Astrocyte of the spinal cord (primary cell): ENCODE data around the gene IL10.

Experiments
- DNase-seq: peaks from one replicate; pipeline ENCODE4 v3.0.0; 2011; ENCODE audit warnings: low read depth, low spot score
- H3K4me3 ChIP-seq: 2 replicates; pipeline ENCODE4 v1.5.1; 2011; ENCODE audit warnings: low read depth, mild to moderate bottlenecking, low read length, moderate library complexity
- CTCF ChIP-seq: IDR thresholded peaks from 2 replicates; pipeline ENCODE4 v1.5.1; 2012; ENCODE audit warnings: low read depth, mild to moderate bottlenecking, low read length, inconsistent platforms
- in situ Hi-C: cut with HindIII; loops from 2 replicates; pipeline ENCODE4 v1.10.0; 2017; ENCODE audit warnings: low sequenced_read_pairs

The IL10 gene

GRCh38 chr1:206754011-206754410, 18.3 kb downstream of the IL10 start:
- no peak for DNase-seq
- TF ChIP-seq CTCF = no peak
- H3K4me3 ChIP-seq = no peak overlapping the region
- in situ Hi-C loops = no loop called here

GRCh38 chr1:206753141-206753540, 19.2 kb downstream of the IL10 start:
- H3K4me3 ChIP-seq = no peak overlapping the region
- peak; percentile 33 for DNase-seq
- in situ Hi-C loops = no loop called here
- TF ChIP-seq CTCF = no peak

GRCh38 chr1:206752481-206752880, 19.8 kb downstream of the IL10 start:
- in situ Hi-C loops = no loop called here
- TF ChIP-seq CTCF = no peak
- no peak for DNase-seq
- H3K4me3 ChIP-seq = no peak overlapping the region

GRCh38 chr1:206751891-206752290, 20.4 kb downstream of the IL10 start:
- DNase-seq = no peak
- H3K4me3 ChIP-seq = no peak overlapping the region
- in situ Hi-C loops = no loop called here
- no peak for TF ChIP-seq CTCF

GRCh38 chr1:206748348-206749030, 23.8 kb downstream of the IL10 start:
- TF ChIP-seq CTCF = no peak

GRCh38 chr1:206745301-206745700, 27.0 kb downstream of the IL10 start:
- in situ Hi-C loops = loop anchor here (25.0 kb wide), 1 partner anchor 108 kb away; the partner anchor contains the start of gene DYRK3
- no peak overlapping the region for H3K4me3 ChIP-seq
- no peak for DNase-seq
- TF ChIP-seq CTCF = no peak

More at GRCh38 chr1:206748348-206749030, 23.8 kb downstream of the IL10 start:
- in situ Hi-C loops = loop anchor here (25.0 kb wide), 1 partner anchor 111 kb away; the partner anchor contains the start of gene DYRK3
- H3K4me3 ChIP-seq = no peak overlapping the region
- DNase-seq = no peak

GRCh38 chr1:206744683-206745082, 27.6 kb downstream of the IL10 start:
- H3K4me3 ChIP-seq = no peak overlapping the region
- in situ Hi-C loops = loop anchor here (25.0 kb wide), 1 partner anchor 107 kb away; the partner anchor contains the start of gene DYRK3
- no peak for DNase-seq
- no peak for TF ChIP-seq CTCF
